Stimulated activated naive CD4-positive, alpha-beta T cell (primary cell): ENCODE results near the gene APOBEC2.

Experiments
- DNase-seq, 6 experiments: peaks; one replicate each; lab custom pipeline; 2025; lab: John Stamatoyannopoulos, UW

The APOBEC2 gene

DNA sequence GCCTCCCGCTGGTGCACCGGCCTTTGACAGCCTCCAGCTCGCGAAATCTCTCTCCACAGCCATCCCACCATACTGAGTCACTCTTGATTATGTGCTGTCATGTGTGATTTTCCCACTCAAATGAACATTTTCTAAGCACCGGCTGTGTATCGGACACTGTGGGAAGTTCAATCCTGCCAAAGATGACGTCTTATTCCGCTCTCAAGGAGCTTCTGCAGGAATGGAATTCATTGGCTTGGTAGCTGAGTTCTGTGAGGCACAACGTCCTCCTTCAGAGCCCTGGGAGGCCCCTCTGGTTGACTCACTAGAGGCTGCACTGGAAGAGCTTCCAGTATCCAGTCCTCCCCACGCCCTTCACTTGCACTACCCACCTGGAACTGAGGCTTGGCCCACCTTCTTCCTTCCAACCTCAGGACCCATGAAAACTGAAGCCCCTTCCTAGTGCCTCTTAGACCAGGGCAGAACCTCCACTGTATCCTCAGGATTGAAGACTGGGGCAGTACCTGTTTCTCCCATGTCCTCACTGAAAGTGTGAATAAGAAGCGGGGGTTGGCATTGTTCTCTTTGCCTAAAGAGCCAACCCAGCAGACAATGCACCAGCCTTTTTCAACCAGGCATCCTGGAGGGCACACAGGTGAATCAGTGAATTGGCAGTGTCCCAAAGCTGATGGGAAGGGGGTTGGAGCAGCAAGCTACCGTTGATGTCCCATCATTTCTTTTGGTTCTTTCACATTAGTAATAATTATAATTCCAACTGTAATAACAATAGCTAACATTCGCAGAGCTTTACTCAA lies 15.7 kb upstream of the APOBEC2 start:
- DNase-seq = no peak

DNA sequence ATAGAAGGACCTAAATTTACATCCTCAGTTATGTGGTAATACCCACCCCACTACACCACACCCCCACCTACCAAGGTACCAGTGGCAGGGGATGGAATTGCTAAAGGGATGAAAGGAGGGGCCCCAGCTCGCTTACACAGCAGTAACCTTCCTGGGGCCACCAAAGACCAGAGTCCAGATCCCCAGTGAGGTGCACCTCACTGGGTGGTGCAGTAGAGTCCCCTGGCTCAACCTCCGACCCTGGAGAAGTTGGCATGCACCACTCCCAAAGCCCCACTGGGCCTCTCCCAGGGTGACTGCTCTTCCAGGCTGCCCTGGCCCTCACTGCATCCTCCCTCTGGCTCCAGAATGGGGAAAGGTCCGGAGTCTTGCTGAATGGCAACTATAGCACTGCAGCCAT lies 14.8 kb upstream of the APOBEC2 start:
- no peak for DNase-seq

DNA sequence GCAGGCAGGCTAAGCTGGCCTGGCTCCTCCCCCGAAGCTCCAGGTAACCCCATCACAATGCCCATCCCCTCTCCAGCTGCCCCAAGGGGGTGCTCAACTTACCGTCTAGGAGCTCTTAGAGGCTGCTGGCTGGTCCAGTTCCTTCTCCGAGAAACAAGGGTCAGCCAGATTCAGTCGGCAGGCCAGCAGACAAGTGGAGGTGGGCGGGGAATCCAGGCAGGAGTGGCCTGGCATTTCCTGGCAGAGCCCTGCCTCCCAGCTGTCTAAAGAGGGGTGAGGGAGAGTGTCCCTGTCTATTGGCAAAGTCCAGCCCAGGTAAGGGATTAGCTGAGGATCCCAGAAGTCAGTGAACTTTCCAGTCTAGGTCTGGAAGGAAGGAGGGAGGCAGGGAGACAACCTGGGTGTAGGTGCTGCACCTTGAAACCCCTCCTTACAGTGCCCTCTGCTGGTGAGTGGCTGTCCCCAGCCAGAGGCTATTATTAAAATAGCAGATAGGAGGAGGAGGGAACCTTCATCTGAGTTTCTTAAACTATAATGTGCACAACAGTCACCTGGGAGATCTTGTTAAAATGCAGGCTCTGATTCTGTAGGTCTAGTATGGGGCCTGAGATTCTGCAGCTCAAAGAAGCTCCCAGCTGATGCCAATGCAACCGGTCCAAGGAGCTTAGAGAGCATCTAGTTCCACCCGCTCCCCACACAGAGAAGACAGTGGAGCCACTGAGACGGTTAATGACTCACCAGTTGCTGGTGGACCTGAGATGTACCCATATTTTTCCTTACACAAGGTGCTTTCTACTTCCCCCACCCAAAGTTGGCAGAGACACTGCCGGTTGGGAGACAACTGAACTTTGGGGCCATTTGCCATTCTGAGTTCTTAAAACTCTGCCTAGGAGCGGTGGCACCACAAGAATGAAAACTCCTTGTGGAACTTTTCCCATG lies 13.7 kb upstream of the APOBEC2 start, which contains the start of gene UNC5CL:
TSS of gene UNC5CL (minus strand) at position 162 of the 939 bp plus-strand sequence. CDS start 4,147 bp downstream, outside the sequence.
- peak; percentile 5 to 47 (median 16) for DNase-seq

DNA sequence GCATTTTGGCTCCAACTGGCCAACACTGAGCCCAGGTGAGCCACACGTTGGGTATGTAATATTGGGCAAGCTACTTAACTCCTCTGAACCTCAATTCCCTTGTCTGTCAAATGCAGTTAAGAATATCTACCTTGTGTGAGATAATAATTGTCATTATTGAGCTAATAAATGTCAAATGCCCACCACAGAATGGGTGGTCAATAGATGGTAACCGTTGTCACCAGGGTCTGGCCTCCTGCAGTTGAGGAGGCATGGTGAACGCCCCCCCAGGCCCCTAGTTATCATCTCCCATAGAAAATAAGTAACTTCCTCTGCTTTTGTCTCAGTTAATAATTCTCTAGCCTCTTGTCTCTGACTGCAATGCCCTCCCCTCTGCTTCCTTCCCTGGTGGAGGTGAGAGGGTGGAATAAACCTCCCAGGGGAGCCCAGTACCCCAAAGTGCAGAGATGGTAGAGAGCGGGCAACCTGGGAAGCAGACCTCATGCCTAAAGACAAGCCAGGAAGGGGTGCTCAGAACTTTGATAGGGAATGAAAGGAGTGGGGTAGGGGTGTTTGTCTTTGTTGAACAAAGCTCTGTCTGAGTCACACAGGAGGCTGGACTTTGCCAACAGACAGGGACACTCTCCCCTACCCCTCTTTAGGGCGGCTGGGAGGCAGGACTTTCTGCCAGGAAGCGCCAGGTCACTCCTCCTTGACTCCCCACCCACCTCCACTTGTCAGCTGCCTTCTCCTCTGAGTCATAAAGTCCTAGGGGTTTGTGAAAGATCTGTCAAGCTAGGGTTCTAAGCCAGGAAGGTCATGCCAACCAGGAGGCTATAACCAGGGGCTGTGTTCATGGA lies 12.7 kb upstream of the APOBEC2 start:
- DNase-seq = no peak

DNA sequence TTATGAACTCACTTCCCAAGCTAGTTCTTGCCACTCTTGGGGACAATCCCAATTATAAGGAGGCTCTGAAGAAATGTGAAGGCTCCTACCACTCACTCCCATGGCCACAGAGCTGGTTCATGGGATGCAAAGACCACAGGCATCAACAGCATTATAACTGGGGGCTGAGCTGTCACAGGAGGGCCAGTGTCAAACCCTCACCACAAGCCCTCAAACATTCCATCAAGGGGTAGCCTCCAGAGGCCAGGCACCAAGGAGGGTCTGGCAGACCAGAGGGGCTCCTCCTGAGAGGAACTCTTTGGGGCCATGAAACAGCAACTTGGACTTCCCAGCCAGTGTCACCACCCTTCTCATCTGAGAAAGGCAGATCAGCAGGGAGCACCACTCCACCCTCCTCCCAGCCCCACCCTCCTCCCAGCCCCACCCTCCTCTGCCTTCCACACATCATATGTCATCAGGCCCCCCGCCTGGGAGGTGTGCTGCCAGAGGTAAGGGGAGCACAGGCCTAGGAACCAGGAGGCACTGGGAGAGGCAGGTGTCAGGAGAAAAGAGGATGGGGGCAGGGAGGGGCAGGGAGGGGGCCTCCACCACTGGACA lies 12.0 kb upstream of the APOBEC2 start:
- no peak for DNase-seq

DNA sequence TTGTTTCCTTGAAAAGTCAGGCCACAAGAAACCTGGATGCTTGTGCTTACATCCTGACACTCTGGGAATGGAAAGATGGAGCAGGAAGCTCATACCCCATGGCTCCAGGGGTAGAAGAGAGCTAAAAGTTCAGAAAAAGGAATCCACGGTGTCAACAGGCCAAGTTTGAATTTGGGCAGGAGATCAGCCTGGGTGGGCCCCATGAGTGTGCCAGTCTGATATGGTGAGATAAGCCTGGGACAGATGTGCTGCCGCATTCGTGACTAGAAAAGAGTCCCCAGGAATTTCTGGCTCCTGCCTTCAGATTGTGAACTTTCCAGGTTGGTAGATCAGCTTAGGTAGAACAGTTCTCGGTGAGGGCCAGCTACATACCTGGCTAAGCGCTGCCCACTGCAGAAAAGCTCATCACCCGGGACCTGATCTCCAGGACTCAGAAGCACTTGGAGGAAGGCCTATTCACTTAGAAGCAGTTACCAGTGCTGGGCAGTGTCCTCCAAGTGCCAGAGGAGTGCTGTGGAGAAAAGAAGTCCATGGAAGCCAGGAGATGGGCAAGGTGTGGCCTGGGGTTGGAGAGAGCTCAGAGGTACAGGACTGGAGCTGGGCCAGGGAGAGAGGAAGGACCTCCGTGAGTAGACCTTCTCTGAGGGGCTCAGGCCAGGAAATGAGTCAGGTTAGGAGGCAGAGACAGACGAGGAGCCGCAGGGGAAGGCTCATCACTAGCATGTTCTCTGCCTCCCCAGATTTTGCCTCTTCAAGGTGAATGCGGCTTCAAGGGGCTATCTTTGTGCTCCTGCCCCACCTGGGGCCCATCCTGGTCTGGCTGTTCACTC lies 10.6 kb upstream of the APOBEC2 start, which contains the start of gene TSPO2:
TSS of gene TSPO2 (plus strand) at position 242 of the 830 bp plus-strand sequence. CDS start at position 761, 519 bp downstream.
- DNase-seq = no peak

DNA sequence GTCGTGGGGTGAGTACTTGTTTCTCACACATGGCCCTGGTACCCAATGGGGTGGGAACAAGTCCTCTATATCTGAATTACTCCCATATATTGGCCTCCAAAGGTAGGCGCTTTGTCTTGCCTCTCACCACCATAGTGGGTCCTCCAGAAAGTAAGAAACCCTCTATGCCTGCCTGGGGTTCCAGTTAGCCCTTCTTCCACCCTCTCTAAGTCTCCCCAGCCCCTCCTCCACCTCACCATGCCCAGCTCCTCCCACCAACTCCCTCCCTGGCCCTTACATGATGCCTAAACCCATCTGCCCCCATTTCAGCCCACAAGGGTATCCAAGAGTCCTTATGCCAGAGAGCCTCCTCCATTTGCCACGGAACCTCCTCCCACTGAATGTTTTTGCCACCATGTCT lies 9.9 kb upstream of the APOBEC2 start:
- no peak for DNase-seq

DNA sequence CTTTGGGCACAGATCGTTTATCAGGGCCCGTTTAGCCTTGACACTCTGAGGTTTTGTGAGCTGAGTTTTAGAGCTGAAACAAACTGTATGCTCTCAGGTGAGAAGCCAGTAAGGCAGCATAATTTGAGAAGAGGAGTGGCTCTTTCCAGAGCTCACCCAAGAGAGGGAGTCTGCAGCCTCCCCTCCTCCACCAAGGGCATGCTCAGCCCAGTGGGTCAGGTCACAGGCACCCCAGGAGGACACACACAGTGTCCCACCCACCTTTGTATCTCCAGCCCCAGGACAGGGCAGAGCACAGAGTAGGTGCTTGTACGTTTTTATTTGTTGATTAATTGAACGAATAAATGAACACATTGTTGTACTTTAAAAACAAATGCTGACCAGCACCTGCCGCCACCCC lies 7.3 kb upstream of the APOBEC2 start:
- no peak for DNase-seq

DNA sequence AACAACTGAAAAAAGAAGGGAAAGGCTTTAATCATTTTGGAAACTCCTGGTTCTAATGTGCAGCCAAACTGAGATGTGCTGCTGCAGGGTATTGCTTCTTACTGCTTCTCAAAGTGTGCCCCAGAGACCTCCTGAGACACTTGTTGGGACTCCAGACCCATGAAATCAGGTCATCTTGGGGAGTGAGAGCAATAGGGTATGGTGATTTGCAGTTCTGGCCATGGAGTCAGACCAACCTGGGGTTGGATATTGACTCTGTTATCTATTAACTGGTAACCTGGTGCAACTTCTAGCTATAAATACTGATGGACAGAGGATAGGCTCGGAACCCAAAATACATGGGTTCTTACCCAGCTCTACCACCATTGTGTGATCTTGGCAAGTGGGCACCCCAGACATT lies 6.9 kb upstream of the APOBEC2 start:
- no peak for DNase-seq

DNA sequence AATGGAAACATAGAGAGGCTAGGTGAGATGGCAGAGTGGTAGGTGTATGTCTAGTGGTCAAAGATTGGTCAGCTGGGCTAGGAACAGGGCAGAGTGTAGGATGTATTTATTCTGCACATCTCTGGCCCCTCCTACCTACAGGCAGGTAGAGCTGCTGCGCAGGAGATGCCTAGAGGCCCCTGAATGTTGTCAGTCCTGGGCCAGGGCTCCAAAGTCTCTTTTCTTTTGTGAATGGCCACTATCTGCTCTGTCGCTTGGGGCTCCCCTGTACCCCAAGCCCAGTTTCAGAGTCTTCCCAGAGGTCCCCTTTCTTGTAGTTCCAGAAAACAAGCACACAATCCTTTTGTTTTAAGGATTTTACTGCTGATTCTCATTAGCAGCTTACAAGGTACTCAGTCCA lies 5.7 kb upstream of the APOBEC2 start:
- DNase-seq = no peak

DNA sequence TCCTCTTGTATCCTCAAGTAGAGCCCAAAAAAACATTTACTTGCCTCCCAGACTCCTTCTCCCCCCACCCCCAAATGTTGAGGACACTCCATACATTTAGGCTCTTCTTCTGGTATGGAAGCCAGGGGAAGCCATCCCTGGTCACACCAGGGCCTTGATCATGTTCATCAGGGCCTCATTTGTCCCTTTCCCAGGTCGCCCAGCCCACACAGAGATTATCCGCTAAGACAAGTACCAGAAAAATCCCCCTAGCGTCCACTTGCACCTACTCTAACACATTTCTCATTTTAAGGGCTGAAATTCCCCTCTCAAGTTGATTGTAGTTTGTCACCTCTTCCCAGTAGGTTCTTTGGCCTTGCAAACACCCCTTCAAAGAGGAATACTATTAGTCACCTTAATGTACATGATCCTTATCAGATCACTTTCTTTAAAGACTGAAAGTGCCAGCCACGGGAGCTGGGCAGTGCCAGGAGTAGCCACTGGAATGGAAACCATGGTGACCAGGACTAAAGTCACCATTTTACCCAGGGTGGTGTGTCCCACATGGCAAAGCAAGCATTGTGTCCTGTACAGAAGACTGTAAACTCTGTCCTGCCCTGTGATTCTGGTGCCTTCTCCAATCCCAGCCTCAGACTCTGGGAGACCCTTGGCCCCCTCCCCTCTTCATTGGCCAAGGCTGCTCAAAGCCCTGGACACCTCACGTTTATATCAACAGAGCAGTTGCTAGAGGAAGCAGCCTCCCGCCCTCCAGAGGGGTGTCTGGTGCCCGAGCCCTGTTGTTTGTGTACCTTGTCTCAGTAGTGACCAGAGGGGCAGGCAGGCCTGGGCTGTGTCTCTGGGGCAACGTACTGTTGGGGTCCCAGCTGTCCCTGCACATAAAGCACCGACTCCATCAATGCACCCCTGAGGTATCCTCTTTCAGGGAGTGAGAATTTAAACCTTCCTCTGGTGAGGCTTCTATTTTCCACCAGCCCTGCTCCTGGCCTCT lies 5.0 kb upstream of the APOBEC2 start:
- DNase-seq = no peak

DNA sequence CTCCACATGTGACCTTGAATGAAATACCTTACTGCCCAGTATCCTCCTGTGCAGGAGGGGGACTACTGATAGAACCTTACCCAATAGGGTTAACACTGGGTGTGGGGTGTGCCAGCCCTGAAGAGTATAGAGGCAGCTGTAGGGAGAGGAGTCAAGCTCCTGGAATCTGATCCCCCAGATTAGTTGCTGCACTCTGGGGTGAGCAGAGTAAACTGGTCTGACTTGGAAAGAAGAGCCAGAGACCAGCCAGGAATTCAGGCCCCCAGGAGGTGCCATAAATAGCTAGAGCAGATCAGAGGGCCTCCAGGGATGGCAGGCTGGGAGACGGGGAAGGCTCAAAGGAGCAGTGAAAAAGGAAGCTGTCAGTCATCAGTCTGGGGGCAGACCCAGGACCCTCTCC lies 3.5 kb upstream of the APOBEC2 start:
- no peak for DNase-seq

DNA sequence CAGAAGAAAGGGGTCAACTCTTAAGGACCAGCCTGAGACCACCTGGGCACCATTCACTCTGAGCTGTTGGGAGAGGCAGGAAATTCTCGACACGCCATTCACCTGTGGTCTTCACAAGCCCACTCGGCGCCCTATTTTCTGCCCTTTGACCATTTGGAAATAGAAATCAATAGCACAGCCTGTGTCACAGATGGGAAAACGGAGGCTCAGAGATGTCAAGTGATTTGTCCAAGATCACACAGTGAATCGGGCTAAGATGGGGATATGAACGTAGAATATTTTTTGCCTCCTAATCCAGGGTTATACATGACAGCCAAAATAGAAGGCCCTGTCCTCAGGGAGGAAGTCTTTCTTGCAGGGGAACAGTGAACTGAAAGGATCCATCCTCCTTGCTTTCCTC lies 3.0 kb upstream of the APOBEC2 start:
- no peak for DNase-seq

DNA sequence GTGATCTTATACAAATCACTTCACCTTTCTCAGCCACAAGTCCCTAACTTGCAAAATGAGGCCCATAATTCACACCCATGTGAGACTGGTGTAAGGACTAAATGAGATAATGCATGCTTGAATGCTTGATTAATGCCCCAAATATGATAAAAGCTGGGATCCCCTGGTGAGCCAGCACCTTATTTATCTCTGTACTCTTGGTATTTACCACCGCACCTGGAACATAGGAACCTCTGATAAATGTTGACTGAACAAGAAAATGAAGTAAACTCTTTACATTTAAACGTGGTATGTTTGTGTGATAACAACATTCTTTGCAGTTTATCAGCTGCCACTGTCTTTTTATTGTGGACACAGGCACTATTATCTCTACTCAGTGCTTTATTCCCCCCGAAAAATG lies 2.5 kb upstream of the APOBEC2 start:
- no peak for DNase-seq

DNA sequence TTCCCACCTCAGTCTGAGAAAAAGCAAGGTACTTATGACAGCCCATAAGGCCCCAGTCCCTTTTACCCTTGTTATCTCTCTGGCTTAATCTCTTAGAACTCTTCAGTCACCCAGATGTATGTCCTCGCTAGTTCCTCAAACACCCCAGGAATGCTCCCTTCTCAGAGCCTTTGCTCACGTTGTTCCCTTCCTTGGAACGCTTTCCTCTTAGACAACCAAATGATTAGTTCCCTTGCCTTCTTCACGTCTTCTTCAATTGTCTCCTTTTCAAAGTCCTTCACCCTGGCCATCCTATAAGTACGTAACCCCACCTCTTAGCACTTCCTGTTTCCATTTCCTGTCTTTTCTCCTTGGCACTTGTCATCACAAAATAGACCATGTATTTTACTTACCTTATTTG lies 1.1 kb upstream of the APOBEC2 start:
- DNase-seq = peak in 1 of 6 experiments; percentile 6

DNA sequence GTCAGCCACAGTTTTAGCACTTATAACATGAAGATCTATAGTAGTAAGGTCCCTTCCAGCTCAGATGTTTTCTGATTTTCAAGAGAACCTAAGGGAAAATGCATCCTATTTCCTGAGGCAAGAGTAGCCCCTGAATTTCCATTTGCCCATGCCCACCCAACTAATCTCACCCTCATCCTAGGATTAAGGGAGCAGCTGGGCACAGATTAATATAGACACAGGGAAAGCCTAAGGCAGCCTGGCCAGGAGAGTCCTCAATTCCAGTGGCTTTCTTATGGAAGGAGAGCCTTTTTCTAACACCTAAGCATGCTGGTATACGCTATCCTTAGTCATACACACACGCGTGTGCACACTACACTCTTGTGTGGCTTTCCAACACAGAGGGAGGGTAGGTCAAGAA lies 1.5 kb downstream of the APOBEC2 start:
- no peak for DNase-seq

DNA sequence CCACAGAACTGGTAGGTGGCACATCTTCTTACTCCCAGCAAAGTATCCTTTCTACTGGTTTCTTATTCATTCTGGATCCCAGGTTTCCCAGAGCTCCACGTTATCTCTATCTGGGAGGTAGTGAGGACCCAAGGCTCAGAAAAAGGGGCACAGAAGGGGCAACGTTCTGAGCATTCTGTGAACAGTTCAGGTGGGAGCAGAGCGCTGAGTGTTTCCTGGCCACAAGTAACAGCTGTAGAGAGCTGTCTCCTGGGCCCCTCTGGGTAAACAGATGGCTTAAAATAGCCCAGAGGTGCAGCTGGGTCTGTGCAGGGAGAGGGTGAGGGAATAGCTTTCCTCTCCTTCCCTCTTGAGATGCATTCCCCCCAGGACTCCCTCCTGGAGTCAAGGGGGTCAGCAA lies 2.1 kb downstream of the APOBEC2 start:
- DNase-seq = no peak

DNA sequence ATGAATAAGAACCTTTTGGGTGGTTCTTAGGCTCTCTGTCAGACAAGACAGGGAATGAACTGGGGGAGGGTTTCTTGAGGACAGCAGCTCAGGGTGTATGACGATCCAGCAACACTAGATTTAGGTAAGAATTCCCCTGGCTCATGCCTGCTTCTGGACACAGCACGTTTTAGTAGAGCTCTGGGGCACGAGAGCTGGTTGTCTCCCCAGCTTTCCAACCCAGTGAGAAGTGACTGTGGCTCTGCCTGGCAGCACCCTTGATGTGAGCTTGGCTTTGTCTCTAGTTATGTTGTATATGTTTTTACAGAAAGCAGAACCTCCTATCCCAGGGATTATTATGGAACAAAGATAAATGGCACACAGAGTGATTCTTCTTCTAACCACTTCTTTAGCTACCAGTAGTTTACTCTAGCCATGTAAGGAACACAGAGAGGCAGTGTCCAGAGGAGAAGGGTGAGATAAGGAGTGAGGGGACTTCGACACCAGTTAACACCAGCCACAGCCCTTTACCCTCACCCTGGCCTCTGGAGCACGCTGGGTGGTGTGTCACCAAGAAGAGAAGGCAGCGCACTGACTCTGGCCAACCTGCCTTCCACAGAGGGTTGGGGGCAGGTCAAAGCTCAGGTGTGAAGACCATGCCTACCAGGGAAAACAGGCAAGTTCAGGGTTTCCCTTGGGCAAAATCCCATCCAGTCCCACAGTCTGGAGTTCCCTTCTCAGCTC lies 3.9 kb downstream of the APOBEC2 start:
- DNase-seq = no peak

DNA sequence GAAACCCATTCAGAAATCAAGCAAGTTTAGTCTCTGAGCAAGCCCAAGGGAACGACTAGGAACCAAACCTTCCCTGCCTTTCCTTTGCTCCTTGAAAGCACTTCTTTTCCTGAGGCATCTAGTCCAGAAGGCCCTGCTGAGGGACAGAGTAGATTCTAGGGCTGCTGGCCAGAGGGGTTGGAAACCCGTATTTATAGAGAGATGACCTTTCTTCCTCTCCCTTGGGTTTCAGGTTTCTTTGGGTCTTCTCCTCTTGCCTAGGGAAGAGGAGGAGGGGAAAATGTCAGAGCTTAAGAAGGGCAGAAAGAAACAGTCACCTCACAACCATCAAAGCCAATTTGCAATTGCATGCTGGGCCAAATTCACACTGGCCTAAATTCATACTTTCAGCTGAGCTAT lies 5.8 kb downstream of the APOBEC2 start:
- no peak for DNase-seq
